ENCODE data around the gene VGLL4. TPM values are rescaled to one million over a fixed set of nuclear protein-coding genes. Genes with fewer than 3 reads are reported as not detected.

Gene VGLL4
- total RNA-seq, 1 experiment from 2014 or later: 42.1 TPM

DNA sequence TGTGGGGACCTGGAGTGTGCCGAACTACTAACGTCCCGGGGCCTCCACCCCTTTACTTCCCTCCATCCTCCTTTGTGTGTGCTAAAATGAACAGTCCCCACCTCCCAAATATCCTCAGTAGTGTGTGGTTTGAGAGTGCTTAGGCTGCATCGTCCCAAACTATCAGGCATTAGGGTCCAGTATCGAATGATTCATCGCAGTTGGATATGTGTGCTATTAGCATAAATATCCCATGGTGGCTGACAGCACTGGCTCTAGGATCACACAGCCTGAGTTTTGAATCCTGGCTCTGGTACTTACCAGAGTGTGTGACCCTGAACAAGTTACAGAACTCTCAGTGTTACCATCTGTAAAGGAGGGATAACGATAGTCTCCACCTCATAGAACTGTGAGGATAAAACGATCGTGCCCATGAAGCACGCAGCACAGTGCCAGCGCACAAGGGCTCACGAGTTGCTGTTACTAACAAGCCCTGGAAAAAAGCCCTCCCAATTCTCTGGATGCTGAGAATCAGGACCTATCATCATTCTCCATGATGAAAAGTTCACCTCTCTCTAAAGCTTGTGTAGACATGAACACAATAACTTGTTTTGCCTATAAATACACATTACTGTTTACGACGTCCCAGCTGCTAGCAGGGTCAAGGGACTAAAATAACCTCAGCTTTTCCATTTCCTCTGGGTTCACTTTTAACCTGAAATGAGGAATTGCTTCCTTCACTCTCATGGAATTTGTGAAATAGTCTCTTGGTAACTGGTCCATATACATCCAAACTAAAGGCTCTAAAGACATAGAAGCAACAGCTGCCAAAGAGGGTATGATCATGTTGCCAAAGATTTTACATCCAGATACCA is 51.0 kb downstream of the VGLL4 start:
- Histone ChIP-seq H3K27ac (ENCODE audit: insufficient read length, low read depth, low read length) (no peak overlapping the region), H2BK5ac (ENCODE audit: insufficient read length, low read length) (no peak overlapping the region), H2BK120ac (ENCODE audit: low read depth, low read length, poor library complexity, severe bottlenecking) (no peak overlapping the region), H3K23me2 (ENCODE audit: insufficient read length, low read depth, low read length, poor library complexity, severe bottlenecking) (no peaks in the 10 kb centered on the region), H3K4me2 (ENCODE audit: insufficient read depth, insufficient read length, low read length) (no peak overlapping the region), H3K18ac (ENCODE audit: insufficient read length, low read depth, low read length) (no peak overlapping the region), H4K8ac (replicated peaks; ENCODE audit: insufficient read length, low read depth, low read length) (no peak overlapping the region), H3K23ac (ENCODE audit: insufficient read length, low read depth, low read length) (no peak overlapping the region), H3K14ac (ENCODE audit: insufficient read depth, low read length) (no peak overlapping the region), H3K79me2 (ENCODE audit: insufficient read depth, low read length) (peaks cover 24% of the 10 kb centered on the region; the same call in 1 of the 2 replicates), H3K4ac (ENCODE audit: low read depth, low read length) (no peak overlapping the region), H3K56ac (ENCODE audit: insufficient read length, low read depth, low read length) (no peak overlapping the region), H4K20me1 (ENCODE audit: control insufficient read depth, insufficient read depth, insufficient read length) (no peaks in the 10 kb centered on the region), H3K4me1 (ENCODE audit: insufficient read depth, low read length) (peaks cover 21% of the 10 kb centered on the region), H3K9ac (ENCODE audit: extremely low read depth, insufficient read length, low read length) (no peak overlapping the region), H2BK12ac (ENCODE audit: insufficient read length, low read depth, low read length) (no peak overlapping the region), H2BK15ac (ENCODE audit: low read depth, low read length) (no peak overlapping the region), H3K79me1 (ENCODE audit: insufficient read depth, low read depth, low read length, poor library complexity, severe bottlenecking) (peaks cover 12% of the 10 kb centered on the region), H2BK20ac (ENCODE audit: low read depth, low read length, poor library complexity, severe bottlenecking) (no peak overlapping the region), H3K9me3 (ENCODE audit: control insufficient read depth, low read depth, low read length) (no peaks in the 10 kb centered on the region), H3K27me3 (ENCODE audit: insufficient read depth, low read length) (no peaks in the 10 kb centered on the region), H4K5ac (ENCODE audit: insufficient read length, low read depth, low read length) (no peak overlapping the region), H4K91ac (ENCODE audit: insufficient read length, low read depth, low read length) (no peak overlapping the region), H2AFZ (ENCODE audit: low read length) (no peak overlapping the region), H2AK5ac (ENCODE audit: insufficient read length, low read length) (no peak overlapping the region), H3T11ph (ENCODE audit: low read length) (no peak overlapping the region)
- H3K36me3 Mint-ChIP-seq (ENCODE audit: insufficient read depth in 1 of 3, low read depth in 3 of 3): peaks cover 14 to 24% (median 17%) of the 10 kb centered on the region in 3 experiments
- peaks cover 62 to 64% of the 10 kb centered on the region in 2 experiments for H3K4me1 Mint-ChIP-seq
- no CpG with 5 or more reads among the region's 14 CpGs for WGBS (ENCODE audit: extremely low coverage, insufficient read length, low lambda C conversion rate)
- TF ChIP-seq, protein P1, sequence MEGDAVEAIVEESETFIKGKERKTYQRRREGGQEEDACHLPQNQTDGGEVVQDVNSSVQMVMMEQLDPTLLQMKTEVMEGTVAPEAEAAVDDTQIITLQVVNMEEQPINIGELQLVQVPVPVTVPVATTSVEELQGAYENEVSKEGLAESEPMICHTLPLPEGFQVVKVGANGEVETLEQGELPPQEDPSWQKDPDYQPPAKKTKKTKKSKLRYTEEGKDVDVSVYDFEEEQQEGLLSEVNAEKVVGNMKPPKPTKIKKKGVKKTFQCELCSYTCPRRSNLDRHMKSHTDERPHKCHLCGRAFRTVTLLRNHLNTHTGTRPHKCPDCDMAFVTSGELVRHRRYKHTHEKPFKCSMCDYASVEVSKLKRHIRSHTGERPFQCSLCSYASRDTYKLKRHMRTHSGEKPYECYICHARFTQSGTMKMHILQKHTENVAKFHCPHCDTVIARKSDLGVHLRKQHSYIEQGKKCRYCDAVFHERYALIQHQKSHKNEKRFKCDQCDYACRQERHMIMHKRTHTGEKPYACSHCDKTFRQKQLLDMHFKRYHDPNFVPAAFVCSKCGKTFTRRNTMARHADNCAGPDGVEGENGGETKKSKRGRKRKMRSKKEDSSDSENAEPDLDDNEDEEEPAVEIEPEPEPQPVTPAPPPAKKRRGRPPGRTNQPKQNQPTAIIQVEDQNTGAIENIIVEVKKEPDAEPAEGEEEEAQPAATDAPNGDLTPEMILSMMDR (conservative IDR thresholded peaks at IDR 0.05): no peak
- H3K27me3 Mint-ChIP-seq (ENCODE audit: low read depth): no peaks in the 10 kb centered on the region
- no peak for DNase-seq
- no peak overlapping the region for H3K4me3 Mint-ChIP-seq
- H3K9me3 Mint-ChIP-seq: no peaks in the 10 kb centered on the region; a peak in 1 of 5 replicates
- H3K27ac Mint-ChIP-seq: peak overlapping the region; percentile 7 to 94 (median 90); a peak in 5 of 7 replicates

Measured in H9 (cell line).